Gastrocnemius medialis (tissue), 4 donors: Measurements from ENCODE around the gene TMEM221.

Source experiments
- POLR2A ChIP-seq, 2 donors: fragments of 450-650 bp; IDR thresholded peaks; one replicate each; pipeline ENCODE4 v1.6.1; 2017; ENCODE audit warnings: antibody characterized with exemption in 2 of 2, mild to moderate bottlenecking in 2 of 2, moderate library complexity in 2 of 2
- TF ChIP-seq, protein P1 (sequence below), 5 experiments: fragments of 450-650 bp in 3 of 5; fragments of 200-600 bp in 2 of 5; sonication (generic) in 2 of 5; IDR thresholded peaks in 4 of 5; conservative IDR thresholded peaks in 1 of 5; 1 replicate in 4 of 5; 2 replicates in 1 of 5; pipeline ENCODE4 v1.5.1; 2016 to 2019; ENCODE audit warnings: antibody characterized with exemption in 5 of 5, mild to moderate bottlenecking in 3 of 5, moderate library complexity in 3 of 5

DNA sequence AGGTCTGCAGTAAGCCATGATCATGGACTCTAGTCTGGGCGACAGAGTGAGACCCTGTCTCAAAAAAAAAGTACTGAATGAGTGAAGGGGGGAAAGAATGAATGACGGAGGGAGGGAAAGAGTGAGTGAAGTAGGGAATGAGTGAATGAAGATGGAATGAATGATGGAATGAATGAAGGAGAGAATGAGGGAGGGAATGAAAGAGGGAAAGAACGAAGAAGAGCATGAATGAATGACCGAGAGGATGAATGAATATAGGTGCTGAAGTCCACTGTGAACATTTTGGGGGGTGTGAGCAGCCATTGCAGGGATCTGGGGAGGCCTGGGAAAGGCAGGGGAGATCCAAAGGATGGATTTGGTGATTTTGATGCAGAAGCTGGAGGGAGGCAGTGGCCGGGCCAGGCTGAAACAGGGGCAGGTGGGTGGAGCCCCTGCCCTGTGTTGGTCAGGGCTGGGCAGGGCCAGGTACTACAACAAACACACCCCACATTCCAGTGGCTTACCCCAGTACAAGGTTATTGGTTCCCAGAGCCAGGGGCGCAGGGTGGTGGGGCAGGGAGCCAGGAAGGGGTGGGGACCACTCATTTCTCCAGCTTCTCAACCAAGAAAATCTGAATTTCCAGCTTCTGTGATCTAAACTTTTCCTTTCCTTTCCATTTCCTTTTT lies 36.2 kb upstream of the TMEM221 start:
- TF ChIP-seq, protein P1, sequence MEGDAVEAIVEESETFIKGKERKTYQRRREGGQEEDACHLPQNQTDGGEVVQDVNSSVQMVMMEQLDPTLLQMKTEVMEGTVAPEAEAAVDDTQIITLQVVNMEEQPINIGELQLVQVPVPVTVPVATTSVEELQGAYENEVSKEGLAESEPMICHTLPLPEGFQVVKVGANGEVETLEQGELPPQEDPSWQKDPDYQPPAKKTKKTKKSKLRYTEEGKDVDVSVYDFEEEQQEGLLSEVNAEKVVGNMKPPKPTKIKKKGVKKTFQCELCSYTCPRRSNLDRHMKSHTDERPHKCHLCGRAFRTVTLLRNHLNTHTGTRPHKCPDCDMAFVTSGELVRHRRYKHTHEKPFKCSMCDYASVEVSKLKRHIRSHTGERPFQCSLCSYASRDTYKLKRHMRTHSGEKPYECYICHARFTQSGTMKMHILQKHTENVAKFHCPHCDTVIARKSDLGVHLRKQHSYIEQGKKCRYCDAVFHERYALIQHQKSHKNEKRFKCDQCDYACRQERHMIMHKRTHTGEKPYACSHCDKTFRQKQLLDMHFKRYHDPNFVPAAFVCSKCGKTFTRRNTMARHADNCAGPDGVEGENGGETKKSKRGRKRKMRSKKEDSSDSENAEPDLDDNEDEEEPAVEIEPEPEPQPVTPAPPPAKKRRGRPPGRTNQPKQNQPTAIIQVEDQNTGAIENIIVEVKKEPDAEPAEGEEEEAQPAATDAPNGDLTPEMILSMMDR (IDR thresholded peaks at IDR 0.05 in 4 of 5, conservative IDR thresholded peaks at IDR 0.05 in 1 of 5): no peak
- no peak for TF ChIP-seq POLR2A (IDR thresholded peaks at IDR 0.05)
